Sigmoid colon (tissue), 3 donors: ENCODE results near the gene LAIR2.

ENCODE experiments used
- CTCF ChIP-seq, 4 experiments: fragments of 450-650 bp in 3 of 4; fragments of 200-600 bp in 1 of 4; IDR thresholded peaks; one replicate each; pipeline ENCODE4 v1.5.1; 2016 to 2019; ENCODE audit warnings: antibody characterized with exemption in 4 of 4, mild to moderate bottlenecking in 3 of 4, moderate library complexity in 2 of 4
- POLR2A ChIP-seq, 2 donors: fragments of 450-650 bp; IDR thresholded peaks; one replicate each; pipeline ENCODE4 v1.6.1; 2016; ENCODE audit warnings: antibody characterized with exemption in 2 of 2, mild to moderate bottlenecking in 2 of 2, moderate library complexity in 2 of 2

DNA sequence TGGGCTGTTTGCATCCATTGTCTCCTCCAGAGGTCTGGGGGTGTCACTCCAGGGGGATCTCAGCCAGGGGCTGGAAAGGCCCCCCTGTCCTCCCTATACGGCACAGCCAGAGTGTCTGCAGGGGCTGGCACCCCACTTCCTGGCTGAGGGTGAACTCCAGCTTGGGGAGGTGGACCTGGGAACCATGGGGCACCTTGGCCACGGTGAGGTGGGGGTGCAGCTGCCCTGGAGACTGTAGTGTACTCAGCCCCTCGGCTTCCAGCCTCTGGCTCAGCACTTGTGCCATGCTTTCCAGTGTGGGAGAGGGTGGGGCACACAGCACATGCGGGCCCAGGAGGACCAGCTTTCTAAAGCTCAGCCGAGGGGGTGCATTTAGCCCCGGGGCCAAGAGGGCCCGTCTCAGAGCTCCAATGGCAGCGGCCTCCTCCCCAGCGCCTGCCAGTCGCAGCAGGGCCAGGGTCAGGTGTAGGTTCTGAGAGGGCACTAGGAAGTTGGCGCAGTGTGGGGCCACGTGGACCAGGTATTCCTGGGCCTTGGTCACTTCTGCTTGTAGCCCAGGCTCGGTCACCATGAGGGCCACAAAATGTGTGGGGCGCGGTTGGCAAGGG lies 40.5 kb upstream of the LAIR2 start:
- TF ChIP-seq CTCF (IDR thresholded peaks at IDR 0.05): no peak
- TF ChIP-seq POLR2A (IDR thresholded peaks at IDR 0.05): no peak
